Esophagus squamous epithelium (tissue), 4 donors: Measurements from ENCODE around the gene RNGTT.

Experiments
- POLR2A ChIP-seq, 4 donors: fragments of 450-650 bp; IDR thresholded peaks; one replicate each; pipeline ENCODE4 v1.6.1; 2017; ENCODE audit warnings: antibody characterized with exemption in 4 of 4, mild to moderate bottlenecking in 4 of 4, moderate library complexity in 3 of 4
- TF ChIP-seq, protein P1 (sequence below), 6 experiments: fragments of 450-650 bp in 4 of 6; fragments of 200-600 bp in 2 of 6; sonication (generic) in 2 of 6; IDR thresholded peaks; one replicate each; pipeline ENCODE4 v1.5.1; 2016 to 2019; ENCODE audit warnings: antibody characterized with exemption in 6 of 6, mild to moderate bottlenecking in 4 of 6, moderate library complexity in 4 of 6

- no peak for TF ChIP-seq POLR2A (IDR thresholded peaks at IDR 0.05)
- TF ChIP-seq, protein P1, sequence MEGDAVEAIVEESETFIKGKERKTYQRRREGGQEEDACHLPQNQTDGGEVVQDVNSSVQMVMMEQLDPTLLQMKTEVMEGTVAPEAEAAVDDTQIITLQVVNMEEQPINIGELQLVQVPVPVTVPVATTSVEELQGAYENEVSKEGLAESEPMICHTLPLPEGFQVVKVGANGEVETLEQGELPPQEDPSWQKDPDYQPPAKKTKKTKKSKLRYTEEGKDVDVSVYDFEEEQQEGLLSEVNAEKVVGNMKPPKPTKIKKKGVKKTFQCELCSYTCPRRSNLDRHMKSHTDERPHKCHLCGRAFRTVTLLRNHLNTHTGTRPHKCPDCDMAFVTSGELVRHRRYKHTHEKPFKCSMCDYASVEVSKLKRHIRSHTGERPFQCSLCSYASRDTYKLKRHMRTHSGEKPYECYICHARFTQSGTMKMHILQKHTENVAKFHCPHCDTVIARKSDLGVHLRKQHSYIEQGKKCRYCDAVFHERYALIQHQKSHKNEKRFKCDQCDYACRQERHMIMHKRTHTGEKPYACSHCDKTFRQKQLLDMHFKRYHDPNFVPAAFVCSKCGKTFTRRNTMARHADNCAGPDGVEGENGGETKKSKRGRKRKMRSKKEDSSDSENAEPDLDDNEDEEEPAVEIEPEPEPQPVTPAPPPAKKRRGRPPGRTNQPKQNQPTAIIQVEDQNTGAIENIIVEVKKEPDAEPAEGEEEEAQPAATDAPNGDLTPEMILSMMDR (IDR thresholded peaks at IDR 0.05): no peak
Measured at GRCh38 chr6:88764081-88764480, 199.3 kb downstream of the RNGTT start.
